ENCODE data around the gene MAP3K7. TPM values are rescaled to one million over a fixed set of nuclear protein-coding genes. Genes with fewer than 3 reads are reported as not detected.

Gene MAP3K7
- polyA plus RNA-seq, 1 donor (not counting 4 experiments of a cell fraction or from before 2014, with no cell fraction given), result 43.5 TPM

DNA sequence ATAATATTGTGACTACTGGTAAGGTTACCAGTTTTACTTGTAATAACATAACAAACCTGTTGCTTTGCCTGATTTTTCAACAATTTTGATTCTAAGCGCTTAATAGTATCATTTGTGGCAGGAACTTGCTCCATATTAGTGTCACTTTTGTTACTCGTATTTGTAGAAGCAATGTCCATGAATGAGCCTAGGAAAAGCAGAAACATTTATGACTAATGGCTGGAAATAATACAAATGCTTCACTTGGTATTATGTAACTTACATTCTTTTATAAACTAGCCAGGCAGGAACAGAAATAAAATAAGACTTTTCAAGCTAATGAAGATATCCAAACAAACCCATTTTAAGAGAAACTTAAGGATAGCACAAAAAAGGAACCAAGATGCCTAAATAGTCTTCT lies 38.9 kb downstream of the MAP3K7 start:
- Histone ChIP-seq H3K9me1 (ENCODE audit: control insufficient read depth, extremely low read depth, insufficient read depth, low read length) (no peaks in the 10 kb centered on the region), H3K9me3 (ENCODE audit: control insufficient read depth, low read depth, low read length) (no peaks in the 10 kb centered on the region), H2AFZ (ENCODE audit: control insufficient read depth, low read length) (no peak overlapping the region), H3K4me1 (ENCODE audit: control insufficient read depth, extremely low read depth, insufficient read depth, low read length) (no peaks in the 10 kb centered on the region), H3K27me3 (ENCODE audit: control insufficient read depth, extremely low read depth, insufficient read depth, low read length) (no peaks in the 10 kb centered on the region), H4K20me1 (ENCODE audit: control insufficient read depth, extremely low read depth, insufficient read depth, low read length) (no peaks in the 10 kb centered on the region), H3K36me3 (ENCODE audit: control insufficient read depth in 2 of 2, extremely low read depth in 1 of 2, insufficient read depth in 2 of 2, low read length in 2 of 2) (peaks cover 9 to 12% of the 10 kb centered on the region in 2 experiments), H3K79me2 (ENCODE audit: control insufficient read depth, insufficient read depth, low read length) (no peaks in the 10 kb centered on the region), H3K4me2 (ENCODE audit: control insufficient read depth, extremely low read depth, insufficient read depth, low read depth, low read length) (no peak overlapping the region), H3K27ac (ENCODE audit: control insufficient read depth, insufficient read depth, low read length) (no peak overlapping the region), H3K4me3 (ENCODE audit: control insufficient read depth in 2 of 3, extremely low read depth in 1 of 3, insufficient read depth in 2 of 3, low read depth in 1 of 3, low read length in 3 of 3) (no peak overlapping the region), H3K9ac (ENCODE audit: control insufficient read depth, extremely low read depth, insufficient read depth, low read length) (no peak overlapping the region)
- dilution Hi-C loops (cut with MboI; ENCODE audit: extremely low pct_ligation_motif_present, low sequenced_read_pairs), result no loop called here
- TF ChIP-seq CTCF (optimal IDR thresholded peaks at IDR 0.05 in 1 of 3, IDR thresholded peaks at IDR 0.05 in 1 of 3, conservative IDR thresholded peaks at IDR 0.05 in 1 of 3; ENCODE audit: extremely low read depth in 1 of 3, insufficient read depth in 2 of 3, low read length in 3 of 3) (no peak), EZH2 (IDR thresholded peaks at IDR 0.05; ENCODE audit: low read length) (no peak)
- FAIRE-seq, result no peak
- DNase-seq (ENCODE audit: low read depth, low spot score), result no peak

DNA sequence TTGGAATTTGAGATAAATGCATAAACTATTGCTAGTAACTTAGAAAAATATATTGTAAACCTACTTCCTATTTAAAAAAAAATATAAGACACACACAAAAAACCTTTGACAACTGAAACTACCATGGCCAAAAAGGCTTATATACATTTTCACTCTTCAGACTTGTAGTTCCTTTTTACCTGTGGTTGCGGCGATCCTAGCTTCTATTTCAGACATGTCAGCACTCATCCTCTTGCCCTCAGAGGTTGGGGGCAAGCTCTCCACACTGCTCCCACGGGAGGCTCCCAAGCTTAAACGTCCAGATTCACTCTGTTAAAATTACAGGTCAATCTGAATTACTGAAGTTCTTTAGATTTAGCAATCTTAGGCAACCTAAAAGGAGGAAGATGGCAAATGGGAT lies 39.8 kb downstream of the MAP3K7 start:
- no peak for FAIRE-seq
- TF ChIP-seq EZH2 (IDR thresholded peaks at IDR 0.05; ENCODE audit: low read length) (no peak), CTCF (optimal IDR thresholded peaks at IDR 0.05 in 1 of 3, IDR thresholded peaks at IDR 0.05 in 1 of 3, conservative IDR thresholded peaks at IDR 0.05 in 1 of 3; ENCODE audit: extremely low read depth in 1 of 3, insufficient read depth in 2 of 3, low read length in 3 of 3) (no peak)
- Histone ChIP-seq H3K9me3 (ENCODE audit: control insufficient read depth, low read depth, low read length) (no peaks in the 10 kb centered on the region), H3K4me3 (ENCODE audit: control insufficient read depth in 2 of 3, extremely low read depth in 1 of 3, insufficient read depth in 2 of 3, low read depth in 1 of 3, low read length in 3 of 3) (no peak overlapping the region), H3K27ac (ENCODE audit: control insufficient read depth, insufficient read depth, low read length) (no peak overlapping the region), H3K4me1 (ENCODE audit: control insufficient read depth, extremely low read depth, insufficient read depth, low read length) (no peaks in the 10 kb centered on the region), H3K27me3 (ENCODE audit: control insufficient read depth, extremely low read depth, insufficient read depth, low read length) (no peaks in the 10 kb centered on the region), H3K9ac (ENCODE audit: control insufficient read depth, extremely low read depth, insufficient read depth, low read length) (no peak overlapping the region), H3K9me1 (ENCODE audit: control insufficient read depth, extremely low read depth, insufficient read depth, low read length) (no peaks in the 10 kb centered on the region), H3K36me3 (ENCODE audit: control insufficient read depth in 2 of 2, extremely low read depth in 1 of 2, insufficient read depth in 2 of 2, low read length in 2 of 2) (peaks cover 8 to 12% of the 10 kb centered on the region in 2 experiments), H3K4me2 (ENCODE audit: control insufficient read depth, extremely low read depth, insufficient read depth, low read depth, low read length) (no peak overlapping the region), H4K20me1 (ENCODE audit: control insufficient read depth, extremely low read depth, insufficient read depth, low read length) (no peaks in the 10 kb centered on the region), H2AFZ (ENCODE audit: control insufficient read depth, low read length) (no peak overlapping the region), H3K79me2 (ENCODE audit: control insufficient read depth, insufficient read depth, low read length) (no peaks in the 10 kb centered on the region)
- no peak for DNase-seq (ENCODE audit: low read depth, low spot score)
- dilution Hi-C loops (cut with MboI; ENCODE audit: extremely low pct_ligation_motif_present, low sequenced_read_pairs), result no loop called here

Data from keratinocyte (primary cell).